Mesothelial cell of epicardium (in vitro differentiated cells): ENCODE measurements around the gene CCDC71. TPM values are rescaled to one million over a fixed set of nuclear protein-coding genes. Genes with fewer than 3 reads are reported as not detected.

Source experiments
- DNase-seq, 2 experiments: peaks; one replicate each; pipeline ENCODE4 v3.0.0; 2021; ENCODE audit warnings: low spot score in 2 of 2; ENCODE audit not compliant: unreplicated experiment in 2 of 2
- H3K27ac Mint-ChIP-seq: 2 replicates; pipeline ENCODE4 v1.8.0; 2021; ENCODE audit warnings: mixed read lengths
- H3K27me3 Mint-ChIP-seq: 2 replicates; pipeline ENCODE4 v1.8.0; 2021; ENCODE audit warnings: low read depth, mixed read lengths
- H3K36me3 Mint-ChIP-seq: 2 replicates; pipeline ENCODE4 v1.8.0; 2021; ENCODE audit warnings: mixed read lengths
- H3K4me1 Mint-ChIP-seq: 2 replicates; pipeline ENCODE4 v1.8.0; 2021; ENCODE audit warnings: mixed read lengths
- H3K4me3 Mint-ChIP-seq: 2 replicates; pipeline ENCODE4 v1.8.0; 2021; ENCODE audit warnings: mild to moderate bottlenecking, moderate library complexity, mixed read lengths
- H3K9me3 Mint-ChIP-seq: 2 replicates; pipeline ENCODE4 v1.8.0; 2021; ENCODE audit warnings: mixed read lengths
- total RNA-seq: library from RNA; stranded (reverse); gene quantifications from 3 replicates; pipeline ENCODE4 v1.2.1, GENCODE V29; 2021
- TF ChIP-seq, protein P1 (sequence below): fragments of 200-600 bp; sonication (generic); IDR thresholded peaks from one replicate; pipeline ENCODE4 v1.5.0; 2021; ENCODE audit warnings: antibody characterized with exemption; ENCODE audit not compliant: unreplicated experiment

Gene CCDC71
- total RNA-seq: 28.7 to 29.8 TPM (median 28.9 TPM) in 3 replicates

GRCh38 chr3:49165771-49166751 lies at the start of gene CCDC71:
CCDC71 (minus strand) TSS chr3:49166331; CDS start chr3:49164208, 2,123 bp downstream.
- TF ChIP-seq, protein P1, sequence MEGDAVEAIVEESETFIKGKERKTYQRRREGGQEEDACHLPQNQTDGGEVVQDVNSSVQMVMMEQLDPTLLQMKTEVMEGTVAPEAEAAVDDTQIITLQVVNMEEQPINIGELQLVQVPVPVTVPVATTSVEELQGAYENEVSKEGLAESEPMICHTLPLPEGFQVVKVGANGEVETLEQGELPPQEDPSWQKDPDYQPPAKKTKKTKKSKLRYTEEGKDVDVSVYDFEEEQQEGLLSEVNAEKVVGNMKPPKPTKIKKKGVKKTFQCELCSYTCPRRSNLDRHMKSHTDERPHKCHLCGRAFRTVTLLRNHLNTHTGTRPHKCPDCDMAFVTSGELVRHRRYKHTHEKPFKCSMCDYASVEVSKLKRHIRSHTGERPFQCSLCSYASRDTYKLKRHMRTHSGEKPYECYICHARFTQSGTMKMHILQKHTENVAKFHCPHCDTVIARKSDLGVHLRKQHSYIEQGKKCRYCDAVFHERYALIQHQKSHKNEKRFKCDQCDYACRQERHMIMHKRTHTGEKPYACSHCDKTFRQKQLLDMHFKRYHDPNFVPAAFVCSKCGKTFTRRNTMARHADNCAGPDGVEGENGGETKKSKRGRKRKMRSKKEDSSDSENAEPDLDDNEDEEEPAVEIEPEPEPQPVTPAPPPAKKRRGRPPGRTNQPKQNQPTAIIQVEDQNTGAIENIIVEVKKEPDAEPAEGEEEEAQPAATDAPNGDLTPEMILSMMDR: no peak
- H3K27me3 Mint-ChIP-seq: peaks cover 6% of the 10 kb centered on the region
- DNase-seq: peak in 1 of 2 experiments; percentile 64
- H3K4me1 Mint-ChIP-seq: peaks cover 22% of the 10 kb centered on the region
- no peaks in the 10 kb centered on the region for H3K9me3 Mint-ChIP-seq
- peak within 1 kb of the TSS; percentile 95 for H3K27ac Mint-ChIP-seq
- H3K4me3 Mint-ChIP-seq: peak within 1 kb of the TSS; percentile 93
- H3K36me3 Mint-ChIP-seq: peaks cover 8% of the 10 kb centered on the region

GRCh38 chr3:49213998-49214397 lies 47.9 kb upstream of the CCDC71 start:
- no peak overlapping the region for H3K27ac Mint-ChIP-seq
- H3K4me3 Mint-ChIP-seq: no peak overlapping the region
- DNase-seq: no peak
- peaks cover 3% of the 10 kb centered on the region for H3K4me1 Mint-ChIP-seq
- peaks cover 10% of the 10 kb centered on the region for H3K36me3 Mint-ChIP-seq
- H3K9me3 Mint-ChIP-seq: peaks cover 22% of the 10 kb centered on the region
- TF ChIP-seq, protein P1: no peak
- H3K27me3 Mint-ChIP-seq: no peaks in the 10 kb centered on the region

GRCh38 chr3:49213541-49213943 lies 47.4 kb upstream of the CCDC71 start:
- Mint-ChIP-seq H3K9me3 (peaks cover 22% of the 10 kb centered on the region), H3K36me3 (peaks cover 9% of the 10 kb centered on the region), H3K27me3 (no peaks in the 10 kb centered on the region), H3K4me3 (no peak overlapping the region), H3K4me1 (peaks cover 1% of the 10 kb centered on the region), H3K27ac (no peak overlapping the region)
- TF ChIP-seq, protein P1: no peak
- DNase-seq: no peak

GRCh38 chr3:49199900-49200281 lies 33.8 kb upstream of the CCDC71 start:
- DNase-seq: no peak
- H3K27me3 Mint-ChIP-seq: no peaks in the 10 kb centered on the region
- H3K4me3 Mint-ChIP-seq: no peak overlapping the region
- TF ChIP-seq, protein P1: no peak
- H3K36me3 Mint-ChIP-seq: no peaks in the 10 kb centered on the region
- no peak overlapping the region for H3K27ac Mint-ChIP-seq
- H3K9me3 Mint-ChIP-seq: peaks cover 5% of the 10 kb centered on the region
- H3K4me1 Mint-ChIP-seq: no peaks in the 10 kb centered on the region

DNA sequence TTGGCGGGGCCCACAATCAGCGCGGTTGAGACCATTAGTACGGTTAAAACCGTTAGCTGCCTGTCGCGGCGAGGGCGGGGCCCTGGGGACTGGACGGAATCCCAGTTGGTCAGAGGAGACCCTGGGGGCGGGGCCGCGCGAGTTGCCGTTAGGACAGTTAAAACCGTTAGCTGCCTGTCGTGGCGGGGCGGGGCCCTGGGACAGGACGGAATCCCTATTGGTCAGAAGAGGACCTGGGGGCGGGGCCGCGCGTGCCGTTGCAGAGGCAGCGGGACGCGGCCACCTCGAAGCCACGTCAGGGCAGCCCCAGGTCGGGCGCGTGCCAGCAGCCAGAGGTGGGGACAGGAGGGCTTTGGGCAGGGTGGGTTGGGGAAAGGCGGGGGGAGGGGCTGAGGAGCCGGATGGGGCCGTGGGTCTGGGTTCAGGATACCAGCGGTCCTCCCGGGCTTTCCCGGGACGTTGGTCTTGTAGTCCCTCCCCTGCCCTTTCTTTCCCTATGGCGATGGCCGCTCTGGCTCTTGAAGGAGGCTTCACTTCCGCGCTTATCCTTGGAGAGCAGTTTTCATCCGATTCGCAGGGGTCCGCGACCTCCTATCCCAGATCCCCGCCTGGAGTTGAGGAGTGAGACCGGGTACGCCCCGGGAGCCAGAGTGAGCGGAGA lies 33.2 kb upstream of the CCDC71 start:
- Mint-ChIP-seq H3K4me1 (no peaks in the 10 kb centered on the region), H3K4me3 (no peak overlapping the region), H3K9me3 (peaks cover 5% of the 10 kb centered on the region), H3K27ac (no peak overlapping the region), H3K36me3 (no peaks in the 10 kb centered on the region), H3K27me3 (no peaks in the 10 kb centered on the region)
- TF ChIP-seq, protein P1: no peak
- DNase-seq: no peak
